ENCODE results near the gene REX1BD. TPM values are rescaled to one million over a fixed set of nuclear protein-coding genes. Genes with fewer than 3 reads are reported as not detected.

The REX1BD gene
- total RNA-seq, 2 experiments from 2014 or later, result 61.2 to 65.1 TPM

- Mint-ChIP-seq H3K27ac (peak overlapping the region; percentile 84), H3K9me3 (no peaks in the 10 kb centered on the region), H3K4me3 (peak overlapping the region; percentile 87), H3K36me3 (ENCODE audit: low read depth) (peaks cover 1% of the 10 kb centered on the region), H3K4me1 (ENCODE audit: low read depth) (peaks cover 13% of the 10 kb centered on the region), H3K27me3 (no peaks in the 10 kb centered on the region)
- CTCF ChIA-PET, result no interaction called here
- intact Hi-C loops (cut with micrococcal nuclease), result loop anchor here (5.0 kb wide), 1 partner anchor 116 kb away; the partner anchor contains the start of gene ELL
- TF ChIP-seq CTCF (IDR thresholded peaks at IDR 0.05), result no peak
- DNase-seq (no peak), ATAC-seq (no peak)
- POLR2A ChIA-PET, result no interaction called here
Observed at GRCh38 chr19:18637673-18638630, 49.4 kb downstream of the REX1BD start.

GRCh38 chr19:18639706-18640243 lies 51.2 kb downstream of the REX1BD start:
- ChIA-PET CTCF (interaction anchor here (0.9 to 1.5 kb wide), 5 partner anchors 9 to 150 kb away, joined by 3 to 4 read pairs (median 3); no protein-coding TSS in a partner anchor), POLR2A (interaction anchor here (1.3 kb wide), 1 partner anchor 9 kb away, joined by 3 read pairs; no protein-coding TSS in a partner anchor)
- intact Hi-C loops (cut with micrococcal nuclease), result loop anchor here (5.0 kb wide), 1 partner anchor 117 kb away; the partner anchor contains the start of gene ELL
- Mint-ChIP-seq H3K27ac (no peak overlapping the region), H3K4me1 (ENCODE audit: low read depth) (peaks cover 18% of the 10 kb centered on the region), H3K9me3 (no peaks in the 10 kb centered on the region), H3K36me3 (ENCODE audit: low read depth) (peaks cover 5% of the 10 kb centered on the region), H3K4me3 (no peak overlapping the region), H3K27me3 (no peaks in the 10 kb centered on the region)
- ATAC-seq, result no peak
- no peak for TF ChIP-seq CTCF (IDR thresholded peaks at IDR 0.05)
- DNase-seq, result no peak

Other genes starting within 250 kb of the REX1BD start
- gene PGPEP1, start 248.2 kb upstream of the REX1BD start, total RNA-seq, result 10 to 100 TPM; 21.7 to 23.9 TPM
- gene GDF15, start 202.6 kb upstream of the REX1BD start, total RNA-seq, result not detected
- not detected for gene LRRC25, start 191.2 kb upstream of the REX1BD start, total RNA-seq
- 100 to 1,000 TPM in 1 of 2 experiments, 10 to 100 TPM in 1; 98.2 to 102 TPM for gene SSBP4, start 169.4 kb upstream of the REX1BD start, total RNA-seq
- gene ISYNA1, start 150.7 kb upstream of the REX1BD start, total RNA-seq, result 10 to 100 TPM; 48.6 to 54.9 TPM
- 10 to 100 TPM; 20.1 to 21.9 TPM for gene ELL, start 66.7 kb upstream of the REX1BD start, total RNA-seq
- 100 to 1,000 TPM; 216 to 220 TPM for gene FKBP8, start 45.2 kb upstream of the REX1BD start, total RNA-seq
- 100 to 1,000 TPM; 137 to 142 TPM for gene KXD1, start 30.9 kb upstream of the REX1BD start, total RNA-seq
- 1,000 to 10,000 TPM; 1,795 to 1,837 TPM for gene UBA52, start 16.9 kb upstream of the REX1BD start, total RNA-seq
- gene CRLF1, start 18.0 kb downstream of the REX1BD start, total RNA-seq, result not detected
- not detected for gene TMEM59L, start 24.1 kb downstream of the REX1BD start, total RNA-seq
- 10 to 100 TPM; 10.3 to 10.8 TPM for gene KLHL26, start 48.2 kb downstream of the REX1BD start, total RNA-seq
- gene CRTC1, start 94.9 kb downstream of the REX1BD start, total RNA-seq, result 1 to 10 TPM; 4.4 to 4.5 TPM
- gene COMP, start 202.5 kb downstream of the REX1BD start, total RNA-seq, result not detected
- 10 to 100 TPM; 75.9 to 87.6 TPM for gene UPF1, start 243.2 kb downstream of the REX1BD start, total RNA-seq